H9 (cell line): ENCODE measurements around the gene NFASC. TPM values are rescaled to one million over a fixed set of nuclear protein-coding genes. Genes with fewer than 3 reads are reported as not detected.

ENCODE experiments used
- DNase-seq: peaks from one replicate; pipeline ENCODE4 v3.0.0-alpha.2; 2017
- H2AFZ ChIP-seq: one replicate; pipeline ENCODE4 v1.6.1; 2013; ENCODE audit warnings: mild to moderate bottlenecking, low read length, control low read depth, moderate library complexity
- H2AK5ac ChIP-seq: 2 replicates; pipeline ENCODE4 v1.6.1; 2013; ENCODE audit warnings: low read length, control low read depth, mixed read lengths; ENCODE audit not compliant: insufficient read length
- H2BK120ac ChIP-seq: one replicate; pipeline ENCODE4 v1.6.1; 2013; ENCODE audit warnings: low read depth, mild to moderate bottlenecking, low read length, control low read depth, inconsistent platforms; ENCODE audit not compliant: poor library complexity, severe bottlenecking
- H2BK12ac ChIP-seq: 2 replicates; pipeline ENCODE4 v1.6.1; 2013; ENCODE audit warnings: low read length, control low read depth, mixed read lengths, low read depth; ENCODE audit not compliant: insufficient read length
- H2BK15ac ChIP-seq: 2 replicates; pipeline ENCODE4 v1.6.1; 2013; ENCODE audit warnings: low read depth, low read length, control low read depth
- H2BK20ac ChIP-seq: one replicate; pipeline ENCODE4 v1.6.1; 2013; ENCODE audit warnings: low read depth, mild to moderate bottlenecking, low read length, control low read depth, inconsistent platforms; ENCODE audit not compliant: poor library complexity, severe bottlenecking
- H2BK5ac ChIP-seq: 2 replicates; pipeline ENCODE4 v1.6.1; 2013; ENCODE audit warnings: low read length, control low read depth, mixed read lengths; ENCODE audit not compliant: insufficient read length
- H3K14ac ChIP-seq: 2 replicates; pipeline ENCODE4 v1.6.1; 2013; ENCODE audit warnings: low read length, control low read depth; ENCODE audit not compliant: insufficient read depth
- H3K18ac ChIP-seq: 2 replicates; pipeline ENCODE4 v1.6.1; 2013; ENCODE audit warnings: low read depth, mild to moderate bottlenecking, mixed read lengths, low read length, control low read depth; ENCODE audit not compliant: insufficient read length
- H3K23ac ChIP-seq: 2 replicates; pipeline ENCODE4 v1.6.1; 2013; ENCODE audit warnings: low read length, control low read depth, mixed read lengths, low read depth; ENCODE audit not compliant: insufficient read length
- H3K23me2 ChIP-seq: 2 replicates; pipeline ENCODE4 v1.6.1; 2013; ENCODE audit warnings: low read depth, mild to moderate bottlenecking, mixed read lengths, low read length, control low read depth; ENCODE audit not compliant: insufficient read length, poor library complexity, severe bottlenecking
- H3K27ac ChIP-seq: 2 replicates; pipeline ENCODE4 v1.5.1; 2013; ENCODE audit warnings: low read length, control low read depth, mixed read lengths, low read depth; ENCODE audit not compliant: insufficient read length
- H3K27me3 ChIP-seq: 2 replicates; pipeline ENCODE4 v1.6.1; 2013; ENCODE audit warnings: low read length, control low read depth, inconsistent platforms; ENCODE audit not compliant: insufficient read depth
- H3K4ac ChIP-seq: 2 replicates; pipeline ENCODE4 v1.6.1; 2013; ENCODE audit warnings: low read depth, mild to moderate bottlenecking, control low read depth, inconsistent platforms, low read length, moderate library complexity
- H3K4me1 ChIP-seq: 2 replicates; pipeline ENCODE4 v1.6.1; 2013; ENCODE audit warnings: low read length, control low read depth, inconsistent platforms; ENCODE audit not compliant: insufficient read depth
- H3K4me2 ChIP-seq: 2 replicates; pipeline ENCODE4 v1.6.1; 2013; ENCODE audit warnings: low read length, control low read depth, mixed read lengths; ENCODE audit not compliant: insufficient read length, insufficient read depth
- H3K56ac ChIP-seq: 2 replicates; pipeline ENCODE4 v1.6.1; 2013; ENCODE audit warnings: low read depth, mild to moderate bottlenecking, mixed read lengths, low read length, control low read depth; ENCODE audit not compliant: insufficient read length
- H3K79me1 ChIP-seq: 2 replicates; pipeline ENCODE4 v1.6.1; 2013; ENCODE audit warnings: low read depth, mild to moderate bottlenecking, moderate library complexity, low read length, control low read depth, inconsistent platforms; ENCODE audit not compliant: insufficient read depth, poor library complexity, severe bottlenecking
- H3K79me2 ChIP-seq: 2 replicates; pipeline ENCODE4 v1.6.1; 2013; ENCODE audit warnings: low read length, control low read depth, inconsistent platforms; ENCODE audit not compliant: insufficient read depth
- H3K9ac ChIP-seq: 2 replicates; pipeline ENCODE4 v1.6.1; 2013; ENCODE audit warnings: low read length, control low read depth, mixed read lengths; ENCODE audit not compliant: insufficient read length; ENCODE audit errors: extremely low read depth
- H3K9me3 ChIP-seq: one replicate; pipeline ENCODE4 v1.6.1; 2013; ENCODE audit warnings: low read depth, low read length, inconsistent platforms; ENCODE audit not compliant: control insufficient read depth
- H3T11ph ChIP-seq: one replicate; pipeline ENCODE4 v1.6.1; 2013; ENCODE audit warnings: mild to moderate bottlenecking, low read length, control low read depth, inconsistent platforms
- H4K20me1 ChIP-seq: one replicate; pipeline ENCODE4 v1.6.1; 2013; ENCODE audit not compliant: control insufficient read depth, insufficient read length, insufficient read depth
- H4K5ac ChIP-seq: 2 replicates; pipeline ENCODE4 v1.6.1; 2013; ENCODE audit warnings: low read depth, mild to moderate bottlenecking, mixed read lengths, low read length, control low read depth; ENCODE audit not compliant: insufficient read length
- H4K8ac ChIP-seq: replicated peaks from 2 replicates; pipeline ENCODE4 v1.6.1; 2013; ENCODE audit warnings: low read length, control low read depth, mixed read lengths, low read depth; ENCODE audit not compliant: insufficient read length
- H4K91ac ChIP-seq: 2 replicates; pipeline ENCODE4 v1.6.1; 2013; ENCODE audit warnings: low read depth, mild to moderate bottlenecking, moderate library complexity, mixed read lengths, low read length, control low read depth; ENCODE audit not compliant: insufficient read length
- H3K27ac Mint-ChIP-seq, 3 experiments: 2 replicates in 2 of 3; 3 replicates in 1 of 3; pipeline ENCODE4 v1.8.0; 2020 to 2021; ENCODE audit warnings: mixed read lengths in 3 of 3, mild to moderate bottlenecking in 1 of 3, moderate library complexity in 1 of 3
- H3K27me3 Mint-ChIP-seq: 2 replicates; pipeline ENCODE4 v1.8.0; 2021; ENCODE audit warnings: low read depth, mild to moderate bottlenecking, moderate library complexity, mixed read lengths
- H3K36me3 Mint-ChIP-seq, 3 experiments: 2 replicates in 2 of 3; 3 replicates in 1 of 3; pipeline ENCODE4 v1.8.0; 2020 to 2021; ENCODE audit warnings: low read depth in 3 of 3, mixed read lengths in 3 of 3; ENCODE audit not compliant: insufficient read depth in 1 of 3
- H3K4me1 Mint-ChIP-seq, 2 experiments: 2 replicates each; pipeline ENCODE4 v1.8.0; 2020; ENCODE audit warnings: mixed read lengths in 2 of 2
- H3K4me3 Mint-ChIP-seq, 2 experiments: 2 replicates in 1 of 2; 3 replicates in 1 of 2; pipeline ENCODE4 v1.8.0; 2020 to 2021; ENCODE audit warnings: mild to moderate bottlenecking in 2 of 2, mixed read lengths in 2 of 2, moderate library complexity in 1 of 2
- H3K9me3 Mint-ChIP-seq, 2 experiments: 2 replicates in 1 of 2; 3 replicates in 1 of 2; pipeline ENCODE4 v1.8.0; 2020; ENCODE audit warnings: mild to moderate bottlenecking in 2 of 2, mixed read lengths in 2 of 2, moderate library complexity in 1 of 2
- CTCF ChIP-seq: fragments of 200-600 bp; sonication (generic); conservative IDR thresholded peaks from 3 replicates; pipeline ENCODE4 v1.8.0; 2021; ENCODE audit warnings: antibody characterized with exemption, mild to moderate bottlenecking
- WGBS: extraction: QIAGEN DNeasy Blood & Tissue Kit; methylation state at CpG from one replicate; pipeline ENCODE4 v1.1.7; 2013; ENCODE audit warnings: missing lambda C conversion rate, low lambda C conversion rate, mixed read lengths; ENCODE audit not compliant: insufficient read length; ENCODE audit errors: extremely low coverage; 5-methylcytosine and 5-hydroxymethylcytosine counted together
- total RNA-seq: library from RNA; stranded (reverse); gene quantifications from 2 replicates; pipeline ENCODE4 v1.2.1, GENCODE V29; 2021

The NFASC gene
- total RNA-seq, 1 experiment from 2014 or later: 5.0 TPM

- Histone ChIP-seq H2BK15ac (no peak overlapping the region), H3K4me1 (no peaks in the 10 kb centered on the region; the same call in 1 of the 2 replicates), H2BK12ac (no peak overlapping the region), H3K79me2 (no peaks in the 10 kb centered on the region), H3K23ac (no peak overlapping the region), H4K20me1 (no peaks in the 10 kb centered on the region), H4K8ac (no peak overlapping the region), H3K27ac (no peak overlapping the region), H3K4me2 (no peak overlapping the region), H3K14ac (no peak overlapping the region), H3K27me3 (no peaks in the 10 kb centered on the region), H4K91ac (no peak overlapping the region), H2BK120ac (no peak overlapping the region), H2BK20ac (no peak overlapping the region), H2AK5ac (no peak overlapping the region), H2AFZ (no peak overlapping the region), H3T11ph (no peak overlapping the region), H3K9me3 (no peaks in the 10 kb centered on the region), H3K4ac (no peak overlapping the region), H3K79me1 (no peaks in the 10 kb centered on the region), H4K5ac (no peak overlapping the region), H3K9ac (no peak overlapping the region), H2BK5ac (no peak overlapping the region), H3K56ac (no peak overlapping the region), H3K23me2 (no peaks in the 10 kb centered on the region), H3K18ac (no peak overlapping the region)
- H3K4me3 Mint-ChIP-seq: no peak overlapping the region
- DNase-seq: no peak
- WGBS: no CpG with 5 or more reads among the region's 4 CpGs
- H3K27ac Mint-ChIP-seq: no peak overlapping the region
- H3K27me3 Mint-ChIP-seq: peaks cover 28% of the 10 kb centered on the region
- no peaks in the 10 kb centered on the region for H3K36me3 Mint-ChIP-seq
- H3K4me1 Mint-ChIP-seq: peaks cover 25 to 66% of the 10 kb centered on the region in 2 experiments
- no peaks in the 10 kb centered on the region; a peak in 2 of 5 replicates for H3K9me3 Mint-ChIP-seq
- peak; percentile 35; the same call in 1 of the 3 replicates for TF ChIP-seq CTCF
Observed at GRCh38 chr1:205028924-205029323, 158.3 kb downstream of the NFASC start.
